ENCODE results near the gene RNF141.

The RNF141 gene

GRCh38 chr11:10490032-10490397, 51.0 kb downstream of the RNF141 start:
- Mint-ChIP-seq H3K36me3 (ENCODE audit: low read depth) (peaks cover 51% of the 10 kb centered on the region), H3K4me3 (no peak overlapping the region), H3K27me3 (no peaks in the 10 kb centered on the region), H3K4me1 (ENCODE audit: low read depth) (peaks cover 27% of the 10 kb centered on the region), H3K27ac (peak overlapping the region; percentile 86), H3K9me3 (no peaks in the 10 kb centered on the region)

- peaks cover 48% of the 10 kb centered on the region for H3K36me3 Mint-ChIP-seq (ENCODE audit: low read depth)
- H3K4me3 Mint-ChIP-seq: no peak overlapping the region
- peaks cover 27% of the 10 kb centered on the region for H3K4me1 Mint-ChIP-seq (ENCODE audit: low read depth)
- H3K27ac Mint-ChIP-seq: peak overlapping the region; percentile 86
- H3K27me3 Mint-ChIP-seq: no peaks in the 10 kb centered on the region
- no peaks in the 10 kb centered on the region for H3K9me3 Mint-ChIP-seq
These were observed 51.9 kb downstream of the RNF141 start for GRCh38 chr11:10488934-10489691.

GRCh38 chr11:10488121-10488933, 52.7 kb downstream of the RNF141 start:
- no peaks in the 10 kb centered on the region for H3K9me3 Mint-ChIP-seq
- no peak overlapping the region for H3K4me3 Mint-ChIP-seq
- H3K36me3 Mint-ChIP-seq (ENCODE audit: low read depth): peaks cover 46% of the 10 kb centered on the region
- peaks cover 27% of the 10 kb centered on the region for H3K4me1 Mint-ChIP-seq (ENCODE audit: low read depth)
- H3K27me3 Mint-ChIP-seq: no peaks in the 10 kb centered on the region
- peak overlapping the region; percentile 86 for H3K27ac Mint-ChIP-seq

- peaks cover 27% of the 10 kb centered on the region for H3K4me1 Mint-ChIP-seq (ENCODE audit: low read depth)
- peaks cover 36% of the 10 kb centered on the region for H3K36me3 Mint-ChIP-seq (ENCODE audit: low read depth)
- H3K27ac Mint-ChIP-seq: no peak overlapping the region
- H3K27me3 Mint-ChIP-seq: no peaks in the 10 kb centered on the region
- no peaks in the 10 kb centered on the region for H3K9me3 Mint-ChIP-seq
- H3K4me3 Mint-ChIP-seq: no peak overlapping the region
These were observed 53.9 kb downstream of the RNF141 start for GRCh38 chr11:10487002-10487647.

DNA sequence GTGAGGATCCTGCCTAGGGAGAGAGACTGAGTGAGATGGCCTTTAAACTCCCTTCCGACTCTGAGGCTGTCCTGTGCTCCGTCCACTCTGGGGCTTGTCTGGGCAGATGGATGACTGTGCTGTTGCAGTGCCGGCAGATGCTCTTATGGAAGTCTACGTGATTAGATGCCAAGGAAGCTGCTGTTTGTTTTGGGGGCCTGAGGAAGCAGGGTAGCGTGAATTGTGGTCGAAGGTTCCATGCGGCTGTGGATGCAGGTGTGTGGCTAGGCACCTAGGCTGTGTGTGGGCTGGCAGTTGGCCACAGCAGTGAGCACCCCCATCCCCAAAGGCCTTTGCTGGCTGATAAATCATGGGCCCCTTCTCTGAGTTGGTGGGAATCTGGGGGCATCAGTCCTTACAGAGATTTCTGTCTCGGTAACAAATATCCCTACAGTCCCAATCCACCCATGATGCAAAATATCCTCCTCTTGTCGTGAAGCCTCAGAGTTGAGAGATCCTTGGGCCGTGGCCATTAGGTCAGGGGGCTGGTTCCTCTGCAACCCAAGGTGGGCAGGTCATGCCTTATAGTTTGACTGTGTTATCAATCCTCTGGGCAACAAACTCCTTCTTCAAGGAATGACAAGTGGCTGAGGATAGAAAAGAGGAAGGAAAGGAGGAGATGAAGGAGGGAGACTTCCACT, 54.7 kb downstream of the RNF141 start:
- no peaks in the 10 kb centered on the region for H3K27me3 Mint-ChIP-seq
- peaks cover 35% of the 10 kb centered on the region for H3K36me3 Mint-ChIP-seq (ENCODE audit: low read depth)
- no peak overlapping the region for H3K4me3 Mint-ChIP-seq
- H3K27ac Mint-ChIP-seq: peak overlapping the region; percentile 0
- no peaks in the 10 kb centered on the region for H3K9me3 Mint-ChIP-seq
- peaks cover 27% of the 10 kb centered on the region for H3K4me1 Mint-ChIP-seq (ENCODE audit: low read depth)

GRCh38 chr11:10485646-10486045, 55.3 kb downstream of the RNF141 start:
- Mint-ChIP-seq H3K4me3 (no peak overlapping the region), H3K27me3 (no peaks in the 10 kb centered on the region), H3K36me3 (ENCODE audit: low read depth) (peaks cover 33% of the 10 kb centered on the region), H3K27ac (no peak overlapping the region), H3K9me3 (no peaks in the 10 kb centered on the region), H3K4me1 (ENCODE audit: low read depth) (peaks cover 27% of the 10 kb centered on the region)

DNA sequence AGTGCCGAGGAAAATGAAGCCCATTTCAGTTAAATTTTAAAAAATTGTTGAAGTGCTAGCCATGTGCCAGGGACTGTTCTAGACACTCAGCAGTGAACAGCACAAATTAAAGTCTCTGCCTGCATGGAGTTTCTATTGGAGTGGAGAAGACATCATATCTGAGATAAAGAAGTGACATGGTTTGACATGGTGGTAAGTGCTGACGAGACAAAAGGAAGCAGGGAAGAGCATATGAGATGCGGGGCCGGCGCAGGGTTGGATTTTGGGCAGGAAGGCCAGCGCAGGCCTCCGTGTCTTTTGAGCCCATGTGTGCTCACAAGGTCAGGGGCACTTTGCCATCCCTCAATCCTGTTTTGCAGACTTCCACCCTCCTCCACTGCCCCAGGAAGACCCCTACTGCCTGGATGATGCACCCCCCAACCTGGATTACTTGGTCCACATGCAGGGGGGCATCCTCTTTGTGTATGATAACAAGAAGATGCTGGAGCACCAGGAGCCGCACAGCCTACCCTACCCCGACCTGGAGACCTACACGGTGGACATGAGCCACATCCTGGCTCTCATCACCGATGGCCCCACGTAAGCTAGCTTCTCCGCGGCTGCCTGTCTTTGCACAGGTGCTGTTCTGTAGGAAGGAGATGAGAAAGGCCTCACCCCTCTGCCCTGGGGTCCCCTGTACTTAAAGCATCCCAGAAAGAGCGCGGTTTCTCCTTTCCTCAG, 56.4 kb downstream of the RNF141 start:
- no peak overlapping the region for H3K27ac Mint-ChIP-seq
- H3K27me3 Mint-ChIP-seq: no peaks in the 10 kb centered on the region
- no peak overlapping the region for H3K4me3 Mint-ChIP-seq
- no peaks in the 10 kb centered on the region for H3K9me3 Mint-ChIP-seq
- peaks cover 25% of the 10 kb centered on the region for H3K36me3 Mint-ChIP-seq (ENCODE audit: low read depth)
- peaks cover 18% of the 10 kb centered on the region for H3K4me1 Mint-ChIP-seq (ENCODE audit: low read depth)

- Mint-ChIP-seq H3K27ac (no peak overlapping the region), H3K9me3 (no peaks in the 10 kb centered on the region), H3K36me3 (ENCODE audit: low read depth) (peaks cover 32% of the 10 kb centered on the region), H3K27me3 (no peaks in the 10 kb centered on the region), H3K4me3 (no peak overlapping the region), H3K4me1 (ENCODE audit: low read depth) (peaks cover 8% of the 10 kb centered on the region)
These were observed 57.4 kb downstream of the RNF141 start for GRCh38 chr11:10483584-10483983.

GRCh38 chr11:10483174-10483573, 57.8 kb downstream of the RNF141 start:
- H3K4me3 Mint-ChIP-seq: no peak overlapping the region
- peaks cover 33% of the 10 kb centered on the region for H3K36me3 Mint-ChIP-seq (ENCODE audit: low read depth)
- peaks cover 7% of the 10 kb centered on the region for H3K4me1 Mint-ChIP-seq (ENCODE audit: low read depth)
- no peak overlapping the region for H3K27ac Mint-ChIP-seq
- H3K9me3 Mint-ChIP-seq: no peaks in the 10 kb centered on the region
- H3K27me3 Mint-ChIP-seq: no peaks in the 10 kb centered on the region

- no peak overlapping the region for H3K27ac Mint-ChIP-seq
- peaks cover 22% of the 10 kb centered on the region for H3K36me3 Mint-ChIP-seq (ENCODE audit: low read depth)
- H3K9me3 Mint-ChIP-seq: no peaks in the 10 kb centered on the region
- no peak overlapping the region for H3K4me3 Mint-ChIP-seq
- H3K4me1 Mint-ChIP-seq (ENCODE audit: low read depth): peaks cover 8% of the 10 kb centered on the region
- H3K27me3 Mint-ChIP-seq: no peaks in the 10 kb centered on the region
These were observed 59.2 kb downstream of the RNF141 start for GRCh38 chr11:10481560-10482349.

- H3K4me1 Mint-ChIP-seq (ENCODE audit: low read depth): peaks cover 8% of the 10 kb centered on the region
- H3K4me3 Mint-ChIP-seq: no peak overlapping the region
- no peaks in the 10 kb centered on the region for H3K9me3 Mint-ChIP-seq
- no peak overlapping the region for H3K27ac Mint-ChIP-seq
- H3K36me3 Mint-ChIP-seq (ENCODE audit: low read depth): peaks cover 22% of the 10 kb centered on the region
- H3K27me3 Mint-ChIP-seq: no peaks in the 10 kb centered on the region
These were observed 60.2 kb downstream of the RNF141 start for GRCh38 chr11:10480760-10481159.

GRCh38 chr11:10480026-10480425, 61.0 kb downstream of the RNF141 start:
- Mint-ChIP-seq H3K36me3 (ENCODE audit: low read depth) (peaks cover 26% of the 10 kb centered on the region), H3K9me3 (no peaks in the 10 kb centered on the region), H3K27ac (no peak overlapping the region), H3K27me3 (no peaks in the 10 kb centered on the region), H3K4me3 (no peak overlapping the region), H3K4me1 (ENCODE audit: low read depth) (peaks cover 8% of the 10 kb centered on the region)

GRCh38 chr11:10478574-10479550, 62.1 kb downstream of the RNF141 start:
- H3K36me3 Mint-ChIP-seq (ENCODE audit: low read depth): peaks cover 22% of the 10 kb centered on the region

More at GRCh38 chr11:10478574-10479550, 62.1 kb downstream of the RNF141 start:
- Mint-ChIP-seq H3K9me3 (no peaks in the 10 kb centered on the region), H3K4me1 (ENCODE audit: low read depth) (peaks cover 8% of the 10 kb centered on the region), H3K27me3 (no peaks in the 10 kb centered on the region), H3K27ac (peak overlapping the region; percentile 66), H3K4me3 (no peak overlapping the region)

Data from stimulated activated naive CD8-positive, alpha-beta T cell treated with anti-CD3 and anti-CD28 coated beads, Interleukin-15, Interleukin-2, amounts not matched to agents 100 ng/mL and 50 ng/mL, for 24 hours (primary cell).